ENCODE results near the gene NPAP1.
"Not testable (repeated sequence)": the region's sequence is repeated elsewhere in the genome, so short reads cannot be mapped to it uniquely, and the experiment has no call there.

NPAP1 gene, protein sequence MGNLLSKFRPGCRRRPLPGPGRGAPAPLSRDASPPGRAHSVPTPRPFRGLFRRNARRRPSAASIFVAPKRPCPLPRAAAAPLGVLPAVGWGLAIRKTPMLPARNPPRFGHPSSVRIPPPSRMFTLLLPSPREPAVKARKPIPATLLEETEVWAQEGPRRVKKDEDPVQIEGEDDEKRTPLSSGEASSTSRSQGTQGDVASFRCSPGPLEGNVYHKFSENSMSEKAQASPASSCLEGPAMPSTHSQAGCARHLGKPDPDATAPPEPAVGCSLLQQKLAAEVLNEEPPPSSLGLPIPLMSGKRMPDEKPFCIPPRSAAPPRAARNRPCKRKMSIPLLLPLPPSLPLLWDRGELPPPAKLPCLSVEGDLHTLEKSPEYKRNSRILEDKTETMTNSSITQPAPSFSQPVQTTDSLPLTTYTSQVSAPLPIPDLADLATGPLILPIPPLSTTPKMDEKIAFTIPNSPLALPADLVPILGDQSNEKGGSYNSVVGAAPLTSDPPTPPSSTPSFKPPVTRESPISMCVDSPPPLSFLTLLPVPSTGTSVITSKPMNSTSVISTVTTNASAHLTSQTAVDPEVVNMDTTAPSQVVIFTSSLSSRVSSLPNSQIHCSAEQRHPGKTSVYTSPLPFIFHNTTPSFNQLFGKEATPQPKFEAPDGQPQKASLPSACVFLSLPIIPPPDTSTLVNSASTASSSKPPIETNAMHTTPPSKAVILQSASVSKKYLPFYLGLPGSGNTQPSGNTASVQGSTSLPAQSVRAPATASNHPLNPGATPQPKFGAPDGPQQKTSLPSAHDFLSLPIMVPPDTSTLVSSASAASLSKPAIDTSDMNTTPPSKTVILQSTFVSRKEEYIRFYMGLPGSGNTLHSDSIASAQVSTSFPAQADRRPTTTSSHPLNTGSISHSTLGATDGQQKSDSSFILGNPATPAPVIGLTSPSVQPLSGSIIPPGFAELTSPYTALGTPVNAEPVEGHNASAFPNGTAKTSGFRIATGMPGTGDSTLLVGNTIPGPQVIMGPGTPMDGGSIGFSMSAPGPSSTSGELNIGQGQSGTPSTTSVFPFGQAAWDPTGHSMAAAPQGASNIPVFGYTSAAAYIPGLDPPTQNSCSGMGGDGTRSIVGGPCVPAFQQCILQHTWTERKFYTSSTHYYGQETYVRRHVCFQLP

GRCh38 chr15:24675332-24676144, at the start of gene NPAP1:
NPAP1 (plus strand) TSS chr15:24675775; CDS start chr15:24675868, 93 bp downstream.
- no peak for DNase-seq

DNA sequence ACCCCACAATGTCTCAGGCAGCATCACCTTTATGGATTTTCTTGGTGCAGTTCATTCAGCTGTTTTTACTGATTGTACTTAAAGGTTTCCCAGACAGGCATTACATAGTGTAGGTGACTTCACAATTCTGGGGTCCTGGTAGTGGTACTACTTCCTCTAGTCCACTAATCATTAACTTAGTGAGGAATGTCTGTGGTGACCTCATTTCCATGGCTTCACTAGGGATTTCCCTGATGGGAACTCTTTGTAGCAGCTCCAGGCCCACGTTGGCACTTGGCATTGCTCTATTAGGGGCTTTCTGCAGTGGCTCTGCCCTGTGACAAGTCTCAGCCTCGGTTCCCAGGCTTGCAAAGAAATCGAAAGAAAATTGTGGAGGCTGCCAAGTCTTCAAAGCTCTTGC, 48.1 kb upstream of the NPAP1 start:
- no peak for DNase-seq

- no peak for DNase-seq
Measured at GRCh38 chr15:24633082-24633481, 42.5 kb upstream of the NPAP1 start.

DNA sequence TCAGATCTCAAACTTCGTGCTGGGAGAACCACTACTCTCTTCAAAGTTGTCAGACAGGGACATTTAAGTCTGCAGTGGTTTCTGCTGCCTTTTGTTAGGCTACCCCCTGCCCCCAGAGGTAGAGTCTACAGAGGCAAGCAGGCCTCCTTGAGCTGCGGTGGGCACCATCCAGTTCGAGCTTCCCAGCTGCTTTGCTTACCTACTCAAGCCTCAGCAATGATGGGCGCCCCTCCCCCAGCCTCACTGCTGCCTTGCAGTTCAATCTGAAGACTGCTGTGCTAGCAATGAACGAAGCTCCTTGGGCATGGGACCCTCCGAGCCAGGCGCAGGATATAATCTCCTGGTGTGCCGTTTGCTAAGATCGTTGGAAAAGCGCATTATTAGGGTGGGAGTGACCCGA, 36.2 kb upstream of the NPAP1 start:
- not testable (repeated sequence) for DNase-seq

DNA sequence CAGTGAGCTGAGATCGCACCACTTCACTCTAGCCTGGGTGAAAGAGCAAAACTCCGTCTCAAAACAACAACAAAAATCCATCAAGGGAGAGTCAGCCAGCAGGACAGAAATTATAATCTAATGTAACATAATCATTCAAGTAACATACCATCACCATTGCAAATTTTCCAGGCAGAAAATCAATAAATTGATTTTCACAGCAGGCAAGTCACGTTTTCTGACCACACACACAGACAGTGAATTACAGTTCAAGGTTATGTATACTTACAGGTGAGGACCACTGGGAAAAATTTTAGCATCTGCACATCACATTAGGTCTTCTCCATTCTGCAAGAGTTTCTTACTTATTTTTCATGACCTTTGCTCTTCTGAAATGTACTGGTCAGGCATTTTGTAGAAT, 29.9 kb upstream of the NPAP1 start:
- no peak for DNase-seq

- DNase-seq = no peak
Measured at GRCh38 chr15:24659622-24660021, 16.0 kb upstream of the NPAP1 start.

GRCh38 chr15:24662991-24663390, 12.6 kb upstream of the NPAP1 start:
- DNase-seq = no peak

DNA sequence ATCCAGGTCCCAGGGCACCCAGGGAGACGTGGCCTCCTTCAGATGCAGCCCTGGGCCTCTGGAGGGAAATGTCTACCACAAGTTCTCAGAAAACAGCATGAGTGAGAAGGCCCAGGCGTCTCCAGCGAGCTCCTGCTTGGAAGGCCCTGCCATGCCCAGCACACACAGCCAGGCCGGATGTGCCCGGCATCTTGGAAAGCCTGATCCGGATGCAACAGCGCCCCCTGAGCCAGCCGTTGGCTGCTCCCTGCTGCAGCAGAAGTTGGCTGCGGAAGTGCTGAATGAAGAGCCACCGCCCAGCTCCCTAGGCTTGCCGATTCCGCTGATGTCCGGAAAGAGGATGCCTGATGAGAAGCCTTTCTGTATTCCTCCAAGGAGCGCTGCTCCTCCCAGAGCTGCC, 856 bp downstream of the NPAP1 start:
- no peak for DNase-seq

DNA sequence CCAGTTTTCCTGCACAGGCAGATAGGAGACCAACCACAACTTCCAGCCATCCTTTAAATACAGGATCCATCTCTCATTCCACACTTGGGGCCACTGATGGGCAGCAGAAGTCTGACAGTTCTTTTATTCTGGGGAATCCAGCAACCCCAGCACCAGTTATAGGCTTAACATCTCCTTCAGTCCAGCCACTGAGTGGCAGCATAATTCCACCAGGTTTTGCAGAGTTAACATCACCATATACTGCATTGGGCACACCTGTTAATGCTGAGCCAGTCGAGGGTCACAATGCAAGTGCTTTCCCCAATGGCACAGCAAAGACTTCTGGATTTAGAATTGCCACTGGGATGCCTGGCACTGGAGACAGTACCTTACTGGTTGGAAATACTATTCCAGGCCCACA, 2.9 kb downstream of the NPAP1 start:
- no peak for DNase-seq

DNA sequence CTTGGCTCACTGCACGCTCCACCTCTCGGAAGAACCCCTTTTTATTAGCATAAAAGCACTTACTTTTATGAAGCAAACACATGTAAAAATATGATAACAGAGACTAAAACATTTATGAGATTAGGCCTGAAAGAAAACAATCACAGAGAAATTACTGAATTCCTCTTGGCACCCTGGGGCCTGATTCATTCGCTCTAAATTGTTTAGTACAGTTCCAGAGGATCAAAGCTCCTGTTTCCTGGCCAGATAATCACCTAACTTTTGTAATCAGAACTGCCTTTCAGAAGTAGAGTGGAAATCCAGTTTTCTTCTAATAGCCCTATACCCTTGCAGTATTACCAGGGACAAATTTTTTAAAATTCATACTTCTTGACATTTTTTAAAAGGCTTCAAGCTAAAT, 6.4 kb downstream of the NPAP1 start:
- no peak for DNase-seq

GRCh38 chr15:24682905-24683304, 7.3 kb downstream of the NPAP1 start:
- DNase-seq = not testable (repeated sequence)

GRCh38 chr15:24683736-24684135, 8.2 kb downstream of the NPAP1 start:
- DNase-seq = no peak

DNA sequence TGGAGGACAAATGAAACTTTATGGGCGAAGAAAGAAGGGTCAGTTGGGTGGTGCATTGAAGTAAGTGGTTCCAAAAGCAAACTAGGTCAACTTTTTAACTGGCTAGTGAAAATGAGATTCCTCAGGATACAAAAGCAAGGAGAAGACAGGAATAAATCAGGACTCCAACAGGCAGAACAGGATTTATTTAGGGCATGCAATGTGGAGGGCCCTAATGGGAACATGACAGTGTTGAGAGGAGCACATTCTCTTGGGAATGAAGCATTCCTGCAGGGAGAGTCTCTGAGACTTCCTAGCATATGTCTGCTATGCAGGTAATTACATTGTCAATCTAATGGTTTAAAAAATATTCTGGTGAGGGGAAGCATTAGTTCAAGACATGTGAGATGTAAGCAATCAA, 8.7 kb downstream of the NPAP1 start:
- no peak for DNase-seq

GRCh38 chr15:24696201-24696600, 20.6 kb downstream of the NPAP1 start:
- DNase-seq = no peak

GRCh38 chr15:24696842-24697241, 21.3 kb downstream of the NPAP1 start:
- no peak for DNase-seq

GRCh38 chr15:24718289-24719082, 42.9 kb downstream of the NPAP1 start:
- DNase-seq = no peak

DNA sequence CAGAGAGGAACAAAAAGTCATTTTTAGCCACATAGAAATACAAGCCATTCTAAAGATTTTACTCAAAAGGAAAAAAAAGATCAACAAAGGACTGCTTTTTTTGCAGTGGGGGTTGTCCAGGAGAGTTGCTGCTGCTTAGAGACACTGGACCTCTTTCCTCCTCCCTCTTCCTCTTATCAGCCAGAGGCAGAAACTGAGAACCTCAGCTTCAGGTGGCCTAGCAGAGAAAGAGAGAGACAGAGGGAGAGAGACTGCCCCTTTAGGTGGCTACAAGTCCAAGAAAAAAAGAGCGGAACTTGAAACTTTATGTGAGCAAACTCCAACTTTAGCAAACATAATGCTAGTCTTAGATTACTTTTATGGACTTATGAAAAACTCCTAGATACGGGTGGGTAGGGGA, 54.2 kb downstream of the NPAP1 start:
- no peak for DNase-seq
